CD1c-positive myeloid dendritic cell (primary cell): ENCODE results near the gene GOLGA6L9.
"Not testable (repeated sequence)": the region's sequence is repeated elsewhere in the genome, so short reads cannot be mapped to it uniquely, and the experiment has no call there.

Experiments
- DNase-seq: peaks from one replicate; pipeline ENCODE4 v3.0.0-alpha.2; 2016; ENCODE audit errors: extremely low spot score

Gene GOLGA6L9

DNA sequence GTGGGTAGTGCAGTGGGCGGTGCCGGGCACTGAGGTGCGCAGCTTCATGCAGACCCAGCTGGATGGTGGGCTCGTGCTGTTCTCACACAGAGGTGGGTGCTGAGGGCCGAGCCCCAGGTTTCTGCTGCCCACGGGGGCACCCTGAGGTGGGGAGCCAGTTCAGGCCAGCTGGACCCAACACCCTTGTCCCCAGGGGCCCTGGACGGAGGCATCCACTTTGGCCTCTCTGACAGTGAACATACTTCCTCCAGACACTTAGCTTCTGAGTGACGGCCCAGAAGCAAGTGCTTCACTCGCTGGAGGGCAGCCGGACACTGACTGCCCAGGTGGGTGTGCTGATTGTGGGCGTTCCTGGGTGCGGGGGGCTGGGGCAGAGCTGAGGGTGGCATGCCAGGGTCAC is 39.8 kb downstream of the GOLGA6L9 start:
- DNase-seq = not testable (repeated sequence)

DNA sequence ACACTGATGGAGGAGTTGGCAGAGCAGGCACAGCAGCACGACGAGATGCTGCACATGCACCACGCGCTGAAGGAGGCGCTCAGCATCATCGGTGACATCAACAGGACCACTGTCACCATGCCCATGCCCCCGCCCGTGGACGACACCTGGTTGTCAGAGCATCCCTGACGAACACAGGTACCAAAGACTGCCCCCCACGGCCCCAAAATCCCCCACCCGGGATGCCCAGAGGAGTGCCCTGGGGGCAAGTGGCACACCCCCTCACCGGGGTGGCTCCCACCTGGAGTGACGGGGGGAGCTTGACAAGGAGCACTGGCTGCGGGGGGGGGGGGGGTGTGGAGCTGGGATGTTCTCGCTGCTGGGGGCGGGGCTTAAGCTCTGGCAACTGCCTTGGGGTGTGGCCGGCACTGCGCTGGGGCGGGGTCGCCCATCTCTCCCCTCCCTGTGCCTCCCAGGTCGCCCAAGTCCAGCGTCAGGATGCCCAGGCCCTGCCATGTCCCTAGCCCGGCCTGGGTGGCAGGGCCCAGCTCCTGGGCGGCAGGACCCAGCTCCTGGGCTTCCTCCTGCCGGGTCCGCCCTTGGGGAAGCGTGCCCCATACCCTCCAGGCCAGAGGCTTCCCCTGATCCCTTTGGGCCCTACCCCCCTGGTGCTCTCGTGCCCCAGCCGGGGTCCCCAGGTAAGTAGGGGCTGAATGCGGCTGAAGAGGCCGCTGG is 42.8 kb downstream of the GOLGA6L9 start:
- not testable (repeated sequence) for DNase-seq

DNA sequence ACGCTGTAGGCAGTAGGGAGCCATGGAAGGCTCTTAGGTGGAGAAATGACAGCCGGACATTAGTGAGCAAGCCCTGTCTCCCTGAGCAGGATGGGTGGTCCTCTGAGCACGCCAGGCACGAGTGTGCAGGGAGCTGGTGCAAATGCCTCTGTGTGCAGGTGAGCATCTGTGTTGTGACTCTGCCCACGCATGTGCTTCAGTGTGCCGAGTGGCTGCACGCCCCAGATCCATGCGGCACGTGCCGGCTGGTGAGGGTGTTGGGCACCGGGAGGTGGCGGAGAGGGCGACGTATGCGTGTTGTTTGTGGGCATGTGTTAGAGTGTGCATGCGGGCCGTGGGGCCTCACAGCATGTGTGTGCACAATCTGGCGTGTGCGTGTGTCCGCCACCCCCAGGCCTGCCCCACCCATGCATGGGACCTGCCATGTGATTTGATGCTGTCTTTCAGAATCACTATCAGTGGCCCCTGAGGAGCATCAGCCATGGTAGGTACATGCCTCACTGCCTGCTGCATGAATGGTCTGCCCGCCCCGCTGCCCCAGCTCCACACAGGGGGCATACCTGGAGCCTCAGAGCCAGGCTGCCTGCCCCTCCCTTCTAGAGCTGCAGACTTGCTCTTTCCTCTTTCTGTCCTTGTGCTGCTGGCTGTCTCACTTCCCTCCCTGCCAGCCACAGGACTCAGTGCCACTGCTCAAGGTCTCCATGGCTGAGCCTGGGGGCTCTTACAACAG is 45.1 kb downstream of the GOLGA6L9 start:
- not testable (repeated sequence) for DNase-seq

DNA sequence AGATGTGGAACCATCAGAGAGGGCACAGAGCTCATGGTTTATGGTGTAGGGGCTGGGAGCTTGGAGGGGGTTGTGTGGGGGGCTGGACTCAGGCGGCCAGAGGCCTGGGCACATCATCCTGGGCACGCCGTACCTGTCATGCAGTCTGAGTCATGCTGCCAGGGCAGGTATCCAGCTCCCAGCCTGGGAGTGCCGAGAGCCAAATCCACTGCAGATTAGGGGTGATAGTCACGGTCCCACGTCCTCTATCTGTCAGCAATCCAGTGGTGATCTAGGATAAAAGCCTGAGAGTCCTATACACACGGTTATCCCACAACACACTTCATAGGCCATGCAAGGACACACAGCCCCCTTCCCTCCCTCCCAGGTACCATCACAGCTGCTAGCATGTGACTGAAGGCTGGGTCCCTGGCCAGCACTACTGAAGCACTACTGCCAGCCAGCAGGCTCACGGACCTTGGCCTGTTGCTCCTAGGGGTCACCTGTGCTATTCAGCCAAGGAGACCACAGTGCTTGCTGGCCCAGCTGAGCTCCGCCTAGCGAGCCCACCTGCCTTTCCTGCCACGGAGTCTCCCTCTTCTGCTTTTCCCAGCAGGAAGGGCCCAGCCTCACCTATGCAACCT is 45.8 kb downstream of the GOLGA6L9 start:
- DNase-seq = not testable (repeated sequence)

DNA sequence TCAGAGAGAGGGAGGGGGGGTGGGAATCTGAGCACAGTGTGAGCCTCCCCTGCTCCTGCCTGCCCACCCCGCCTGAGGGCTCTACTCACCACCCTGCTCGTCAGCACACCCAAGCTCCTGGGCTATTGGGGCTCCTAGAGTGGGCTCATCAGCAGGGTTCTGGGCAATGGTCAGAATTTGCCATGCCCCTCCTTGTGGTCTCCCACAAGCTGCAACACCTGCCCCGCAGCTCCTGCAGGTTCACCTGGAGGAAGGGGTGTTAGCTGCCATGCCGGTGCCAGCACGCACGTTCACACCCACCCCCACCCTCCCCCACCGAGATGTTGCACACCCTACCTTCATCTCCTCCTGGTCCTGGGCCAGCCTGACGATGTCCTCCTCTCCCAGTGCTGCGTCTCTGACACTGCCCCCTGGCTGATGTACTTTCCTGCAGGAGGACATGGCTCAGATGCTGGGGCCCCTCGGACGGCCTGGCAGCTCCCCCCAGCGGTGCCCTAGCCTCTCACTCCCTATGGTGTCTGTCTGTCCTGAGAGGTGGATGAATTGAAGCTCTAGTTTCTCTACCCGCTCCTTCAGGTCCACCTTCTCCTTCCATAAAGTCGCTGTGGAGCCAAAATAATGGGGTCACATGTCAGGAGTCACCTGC is 47.2 kb downstream of the GOLGA6L9 start:
- DNase-seq = not testable (repeated sequence)

DNA sequence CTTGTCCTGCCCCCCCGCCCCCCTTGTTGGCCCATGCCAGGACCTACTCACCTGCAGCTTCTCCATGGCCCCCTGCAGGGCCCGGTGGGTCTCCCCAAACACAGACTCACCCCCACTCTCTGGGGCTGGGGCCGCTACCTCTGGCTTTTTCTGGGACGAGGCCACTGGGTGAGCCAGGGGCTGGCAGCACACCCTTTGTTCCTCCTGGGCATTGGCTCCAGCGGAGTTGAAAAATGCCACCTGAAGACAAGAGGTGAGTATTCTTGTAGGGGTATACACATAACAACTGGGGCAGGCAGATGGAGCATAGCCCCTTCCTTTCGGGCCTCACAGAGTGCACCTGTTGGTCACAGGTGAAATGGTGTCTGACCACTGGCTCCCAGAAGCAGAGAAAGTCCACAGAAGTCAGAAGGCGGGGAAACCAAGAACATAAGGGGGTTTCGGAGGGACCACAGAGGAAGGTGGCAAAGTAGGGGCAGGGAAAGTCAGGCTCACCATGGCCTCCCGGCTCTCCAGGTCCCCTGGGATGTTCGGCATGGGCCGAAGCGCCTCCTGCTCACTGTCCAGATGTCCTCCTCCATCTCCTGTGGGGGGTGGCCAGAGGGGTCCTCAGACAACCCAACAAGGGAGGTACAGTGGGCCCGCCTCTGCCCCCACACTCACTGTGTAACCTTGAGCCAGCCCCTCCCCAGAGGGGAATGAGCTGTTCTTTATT is 47.9 kb downstream of the GOLGA6L9 start:
- DNase-seq = not testable (repeated sequence)
